ENCODE measurements around the gene ZMYM2.

DNA sequence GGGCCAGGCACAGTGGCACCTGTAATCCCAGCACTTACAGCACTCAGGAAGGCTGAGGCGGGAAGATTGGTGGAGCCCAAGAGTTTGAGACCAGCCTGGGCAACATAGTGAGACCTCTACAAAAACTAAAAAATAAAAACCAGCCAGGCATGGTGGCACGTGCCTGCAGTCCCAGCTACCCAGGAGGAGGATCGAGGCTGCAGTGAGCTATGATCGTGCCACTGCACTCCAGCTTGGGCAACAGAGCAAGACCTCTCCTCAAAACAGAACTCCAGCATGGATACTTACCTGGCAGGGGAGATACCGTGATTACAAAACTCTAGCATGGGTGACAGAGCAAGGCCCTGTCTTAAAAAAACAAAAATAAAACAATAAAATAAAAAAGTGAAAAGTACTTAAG, 107.0 kb downstream of the ZMYM2 start:
- TF ChIP-seq, protein P1, sequence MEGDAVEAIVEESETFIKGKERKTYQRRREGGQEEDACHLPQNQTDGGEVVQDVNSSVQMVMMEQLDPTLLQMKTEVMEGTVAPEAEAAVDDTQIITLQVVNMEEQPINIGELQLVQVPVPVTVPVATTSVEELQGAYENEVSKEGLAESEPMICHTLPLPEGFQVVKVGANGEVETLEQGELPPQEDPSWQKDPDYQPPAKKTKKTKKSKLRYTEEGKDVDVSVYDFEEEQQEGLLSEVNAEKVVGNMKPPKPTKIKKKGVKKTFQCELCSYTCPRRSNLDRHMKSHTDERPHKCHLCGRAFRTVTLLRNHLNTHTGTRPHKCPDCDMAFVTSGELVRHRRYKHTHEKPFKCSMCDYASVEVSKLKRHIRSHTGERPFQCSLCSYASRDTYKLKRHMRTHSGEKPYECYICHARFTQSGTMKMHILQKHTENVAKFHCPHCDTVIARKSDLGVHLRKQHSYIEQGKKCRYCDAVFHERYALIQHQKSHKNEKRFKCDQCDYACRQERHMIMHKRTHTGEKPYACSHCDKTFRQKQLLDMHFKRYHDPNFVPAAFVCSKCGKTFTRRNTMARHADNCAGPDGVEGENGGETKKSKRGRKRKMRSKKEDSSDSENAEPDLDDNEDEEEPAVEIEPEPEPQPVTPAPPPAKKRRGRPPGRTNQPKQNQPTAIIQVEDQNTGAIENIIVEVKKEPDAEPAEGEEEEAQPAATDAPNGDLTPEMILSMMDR (IDR thresholded peaks at IDR 0.05; ENCODE audit: insufficient read depth, low read depth, low read length), result no peak
- TF ChIP-seq EZH2 (IDR thresholded peaks at IDR 0.05; ENCODE audit: insufficient read depth, low read length), result no peak

All from astrocyte (in vitro differentiated cells and primary cell).